GM21825 (cell line): Measurements from ENCODE around the gene ZDHHC11.
"Not testable (repeated sequence)": the region's sequence is repeated elsewhere in the genome, so short reads cannot be mapped to it uniquely, and the experiment has no call there.

Source experiments
- ATAC-seq: cut with Tn5 transposase; IDR thresholded peaks from one replicate; pipeline ENCODE4 v1.9.1; 2021; ENCODE audit warnings: mild to moderate bottlenecking, moderate library complexity; ENCODE audit not compliant: unreplicated experiment

ZDHHC11 gene

DNA sequence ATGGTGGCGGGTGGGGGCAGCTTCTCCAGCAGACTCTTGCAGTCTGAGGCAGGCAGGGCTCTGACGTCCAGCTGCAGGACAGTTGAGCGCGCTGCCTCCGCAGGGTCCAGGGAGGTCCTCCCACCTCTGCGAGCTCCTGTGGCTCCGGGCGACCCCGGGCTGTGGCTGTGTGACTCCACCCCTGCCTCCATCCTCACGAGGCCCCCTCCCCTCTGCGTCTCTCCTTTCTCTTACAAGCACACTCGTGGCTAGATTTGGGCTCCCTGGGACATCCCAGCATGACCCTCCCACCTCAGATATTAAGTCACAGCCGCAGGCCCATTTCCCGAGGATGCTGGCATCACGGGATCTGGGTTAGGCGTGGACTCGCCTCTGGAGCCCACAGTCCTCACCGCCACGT is 100.6 kb downstream of the ZDHHC11 start:
- ATAC-seq = not testable (repeated sequence)

GRCh38 chr5:749101-749670 is 101.6 kb downstream of the ZDHHC11 start:
- no peak for ATAC-seq

GRCh38 chr5:748011-748980 is 102.5 kb downstream of the ZDHHC11 start:
- ATAC-seq = not testable (repeated sequence)

- not testable (repeated sequence) for ATAC-seq
Measured at GRCh38 chr5:747303-747844, 103.4 kb downstream of the ZDHHC11 start.

DNA sequence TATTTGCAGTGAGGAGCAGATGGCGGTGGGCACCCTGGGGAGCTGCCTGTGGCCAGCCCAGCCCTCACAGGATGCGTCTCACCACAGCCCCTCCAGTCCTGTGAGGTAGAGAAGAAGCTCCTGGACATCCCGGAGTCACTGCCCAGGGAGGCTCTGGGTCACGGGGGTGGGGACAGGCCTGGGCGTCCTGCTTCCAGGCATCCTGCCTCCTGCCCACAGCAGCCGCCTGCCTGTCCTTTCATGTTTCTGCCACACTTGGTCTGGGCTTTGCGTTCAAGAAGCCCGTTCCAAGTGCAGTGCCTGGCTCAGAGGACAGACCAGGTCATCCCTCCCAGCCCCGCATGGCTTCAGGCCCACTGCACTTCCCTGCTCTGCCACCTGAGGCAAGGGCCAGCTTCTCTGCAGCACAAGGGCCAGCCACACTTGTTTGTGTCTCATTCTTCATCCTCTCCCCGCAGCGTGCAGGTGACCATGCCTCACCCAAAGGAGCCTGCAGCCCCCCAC is 104.5 kb downstream of the ZDHHC11 start:
- ATAC-seq = no peak
